H1 (cell line): Measurements from ENCODE around the gene OPCML. TPM values are rescaled to one million over a fixed set of nuclear protein-coding genes. Genes with fewer than 3 reads are reported as not detected.

Experiments used
- CTCF ChIA-PET: fragments of 300-600 bp; sonication (Branson Sonifier 250); formaldehyde crosslinking; loops from one replicate; lab custom pipeline; 2021; ENCODE audit not compliant: partially characterized antibody; lab: Charles Lee
- POLR2A ChIA-PET: fragments of 300-600 bp; sonication (Branson Sonifier 250); formaldehyde crosslinking; loops from one replicate; lab custom pipeline; 2021; ENCODE audit warnings: inconsistent platforms; ENCODE audit not compliant: partially characterized antibody; lab: Charles Lee
- DNase-seq, 2 experiments: peaks; one replicate each; pipeline versions ENCODE4 v3.0.0 to v3.0.0-alpha.2; 2010 to 2022; ENCODE audit warnings: low spot score in 2 of 2, low read depth in 1 of 2, mixed read lengths in 1 of 2
- FAIRE-seq: peaks from 2 replicates; lab custom pipeline; 2011; peaks lifted over from hg19 to GRCh38; lab: Jason Lieb, UNC
- H2AFZ ChIP-seq: 2 replicates; pipeline ENCODE4 v1.8.1; 2012; ENCODE audit warnings: low read length, inconsistent platforms
- H2AK5ac ChIP-seq: 2 replicates; pipeline ENCODE4 v1.6.1; 2013; ENCODE audit warnings: low read depth, low read length
- H2BK120ac ChIP-seq: replicated peaks from 2 replicates; pipeline ENCODE3; 2013; ENCODE audit warnings: low read depth, low read length, inconsistent platforms
- H2BK12ac ChIP-seq: 2 replicates; pipeline ENCODE4 v1.6.1; 2013; ENCODE audit warnings: low read depth, low read length
- H2BK15ac ChIP-seq: 2 replicates; pipeline ENCODE4 v1.6.1; 2013; ENCODE audit warnings: low read length
- H2BK20ac ChIP-seq: 2 replicates; pipeline ENCODE4 v1.6.1; 2013; ENCODE audit warnings: low read length
- H2BK5ac ChIP-seq: 2 replicates; pipeline ENCODE4 v1.6.1; 2013; ENCODE audit warnings: low read depth, low read length
- H3K14ac ChIP-seq: 2 replicates; pipeline ENCODE4 v1.6.1; 2013; ENCODE audit warnings: inconsistent platforms; ENCODE audit not compliant: insufficient read length
- H3K18ac ChIP-seq: 2 replicates; pipeline ENCODE4 v1.6.1; 2013; ENCODE audit warnings: low read length; ENCODE audit errors: extremely low read depth
- H3K23ac ChIP-seq: 2 replicates; pipeline ENCODE4 v1.6.1; 2013; ENCODE audit warnings: inconsistent platforms; ENCODE audit not compliant: insufficient read length
- H3K23me2 ChIP-seq: 2 replicates; pipeline ENCODE4 v1.6.1; 2013; ENCODE audit warnings: low read depth, low read length
- H3K27ac ChIP-seq: 2 replicates; pipeline ENCODE4 v1.6.1; 2011; ENCODE audit warnings: low read depth, low read length, inconsistent platforms
- H3K27me3 ChIP-seq, 4 experiments: replicated peaks in 1 of 4; 1 replicate in 1 of 4; 2 replicates in 3 of 4; pipeline versions ENCODE4 v1.6.1 to v1.8.1; 2011 to 2013; ENCODE audit warnings: low read length in 3 of 4, mild to moderate bottlenecking in 3 of 4, inconsistent platforms in 2 of 4, mixed read lengths in 2 of 4, moderate library complexity in 1 of 4; ENCODE audit not compliant: control insufficient read depth in 3 of 4, insufficient read depth in 3 of 4; ENCODE audit errors: extremely low read depth in 1 of 4
- H3K36me3 ChIP-seq, 4 experiments: 2 replicates each; pipeline versions ENCODE4 v1.6.1 to v1.8.1; 2011 to 2013; ENCODE audit warnings: mild to moderate bottlenecking in 4 of 4, low read length in 3 of 4, moderate library complexity in 2 of 4, control low read depth in 1 of 4, inconsistent platforms in 1 of 4; ENCODE audit not compliant: insufficient read depth in 4 of 4, control insufficient read depth in 2 of 4
- H3K4ac ChIP-seq: replicated peaks from 2 replicates; pipeline ENCODE3; 2013; ENCODE audit warnings: low read length, low read depth, mixed read lengths, inconsistent platforms; ENCODE audit not compliant: insufficient read length
- H3K4me1 ChIP-seq, 4 experiments: replicated peaks in 1 of 4; 1 replicate in 1 of 4; 2 replicates in 3 of 4; pipeline versions ENCODE4 v1.6.1 to v1.8.1; 2011 to 2013; ENCODE audit warnings: low read length in 3 of 4, inconsistent platforms in 2 of 4, mixed read lengths in 1 of 4; ENCODE audit not compliant: insufficient read depth in 4 of 4, control insufficient read depth in 3 of 4
- H3K4me2 ChIP-seq, 2 experiments: 2 replicates each; pipeline versions ENCODE4 v1.6.1 to v1.8.1; 2011 to 2013; ENCODE audit warnings: low read depth in 2 of 2, low read length in 2 of 2, control low read depth in 1 of 2, inconsistent platforms in 1 of 2, mild to moderate bottlenecking in 1 of 2; ENCODE audit not compliant: insufficient read depth in 1 of 2
- H3K4me3 ChIP-seq, 4 experiments: fragments of 200-600, 300-600 bp in 1 of 4; sonication (generic), shearing (Covaris generic), sonication (Bioruptor Twin) in 1 of 4; 2 replicates each; pipeline versions ENCODE4 v1.5.1 to v1.8.1; 2011 to 2016; ENCODE audit warnings: low read length in 4 of 4, low read depth in 3 of 4, control low read depth in 2 of 4, inconsistent platforms in 2 of 4, mild to moderate bottlenecking in 2 of 4, mixed read lengths in 1 of 4, moderate library complexity in 1 of 4; ENCODE audit not compliant: insufficient read depth in 2 of 4; ENCODE audit errors: extremely low read depth in 1 of 4
- H3K56ac ChIP-seq: replicated peaks from 2 replicates; pipeline ENCODE3; 2013; ENCODE audit warnings: low read depth, mild to moderate bottlenecking, mixed read lengths, low read length, inconsistent platforms; ENCODE audit not compliant: insufficient read length
- H3K79me1 ChIP-seq: 2 replicates; pipeline ENCODE4 v1.6.1; 2013; ENCODE audit warnings: low read depth, low read length, control low read depth
- H3K79me2 ChIP-seq, 2 experiments: 2 replicates each; pipeline versions ENCODE4 v1.6.1 to v1.8.1; 2012 to 2013; ENCODE audit warnings: low read length in 2 of 2, mild to moderate bottlenecking in 2 of 2, inconsistent platforms in 1 of 2; ENCODE audit not compliant: insufficient read depth in 2 of 2, control insufficient read depth in 1 of 2
- H3K9ac ChIP-seq, 4 experiments: replicated peaks in 1 of 4; 1 replicate in 1 of 4; 2 replicates in 3 of 4; pipeline versions ENCODE4 v1.6.1 to v1.8.1; 2011 to 2013; ENCODE audit warnings: low read depth in 3 of 4, low read length in 3 of 4, control low read depth in 2 of 4, mild to moderate bottlenecking in 2 of 4, moderate library complexity in 2 of 4, inconsistent platforms in 1 of 4; ENCODE audit errors: extremely low read depth in 1 of 4
- H3K9me3 ChIP-seq, 2 experiments: 2 replicates each; pipeline versions ENCODE4 v1.6.1 to v1.8.1; 2012 to 2013; ENCODE audit warnings: mild to moderate bottlenecking in 2 of 2, moderate library complexity in 2 of 2, control low read depth in 1 of 2, inconsistent platforms in 1 of 2, low read depth in 1 of 2, low read length in 1 of 2, mixed read lengths in 1 of 2; ENCODE audit not compliant: insufficient read depth in 2 of 2
- H4K20me1 ChIP-seq, 2 experiments: replicated peaks in 1 of 2; 2 replicates each; pipeline versions ENCODE3 to v1.8.1; 2011 to 2013; ENCODE audit warnings: inconsistent platforms in 2 of 2, low read length in 2 of 2, mild to moderate bottlenecking in 1 of 2; ENCODE audit not compliant: insufficient read depth in 2 of 2, control insufficient read depth in 1 of 2
- H4K5ac ChIP-seq: 2 replicates; pipeline ENCODE4 v1.6.1; 2013; ENCODE audit warnings: low read length, low read depth, mixed read lengths, inconsistent platforms; ENCODE audit not compliant: insufficient read length
- H4K8ac ChIP-seq: 2 replicates; pipeline ENCODE4 v1.8.0; 2013; ENCODE audit warnings: mild to moderate bottlenecking, moderate library complexity, low read length, inconsistent platforms; ENCODE audit not compliant: insufficient read depth; ENCODE audit errors: extremely low read depth
- H4K91ac ChIP-seq: replicated peaks from 2 replicates; pipeline ENCODE3; 2013; ENCODE audit warnings: low read length, mixed read lengths, inconsistent platforms; ENCODE audit not compliant: insufficient read length
- CBX8 ChIP-seq: fragments of 300-800, 300-1000 bp; sonication (generic); IDR thresholded peaks from 2 replicates; pipeline ENCODE4 v1.7.1; 2016; ENCODE audit warnings: low read depth, low read length, borderline replicate concordance
- CHD1 ChIP-seq: IDR thresholded peaks from 2 replicates; pipeline ENCODE4 v1.6.1; 2012; ENCODE audit warnings: low read depth, low read length, improper control_type of control experiment
- EZH2 ChIP-seq: fragments of 200-600 bp; sonication (generic); IDR thresholded peaks from 2 replicates; pipeline ENCODE4 v1.7.1; 2012; ENCODE audit warnings: low read depth, mild to moderate bottlenecking, moderate library complexity, low read length, inconsistent platforms; ENCODE audit not compliant: severe bottlenecking
- FOSL1 ChIP-seq: IDR thresholded peaks from 2 replicates; pipeline ENCODE4 v1.6.1; 2011; ENCODE audit warnings: mild to moderate bottlenecking, low read depth, low read length, moderate library complexity; ENCODE audit not compliant: insufficient read depth
- TAF7 ChIP-seq: optimal IDR thresholded peaks from 2 replicates; pipeline ENCODE3; 2011; ENCODE audit warnings: low read depth, mild to moderate bottlenecking, inconsistent platforms, low read length, moderate library complexity, borderline replicate concordance
- ZNF274 ChIP-seq: IDR thresholded peaks from 2 replicates; pipeline ENCODE4 v1.7.0; 2012; ENCODE audit warnings: low read length, borderline replicate concordance; ENCODE audit errors: extremely low read depth
- WGBS, 2 experiments: shearing (Covaris generic) in 1 of 2; methylation state at CpG; one replicate each; pipeline versions ENCODE4 v1.1.6 to v1.1.7; 2013 to 2015; ENCODE audit warnings: low lambda C conversion rate in 2 of 2, mixed read lengths in 2 of 2, inconsistent platforms in 1 of 2, low coverage in 1 of 2, missing lambda C conversion rate in 1 of 2; ENCODE audit not compliant: insufficient replicate concordance in 2 of 2, insufficient coverage in 1 of 2, insufficient read length in 1 of 2; ENCODE audit errors: extremely low coverage in 1 of 2, missing lambda C conversion rate in 1 of 2; 5-methylcytosine and 5-hydroxymethylcytosine counted together
- polyA plus RNA-seq, 7 experiments: library from polyadenylated mRNA; depleted of rRNA in 3 of 7; stranded (reverse) in 5 of 7; unstranded in 2 of 7; fragments of >200 nt in 5 of 7; fragments of 200-250 nt in 2 of 7; gene quantifications; 1 replicate in 5 of 7; 2 replicates in 1 of 7; 4 replicates in 1 of 7; pipeline versions ENCODE4 v1.2.1 to v1.2.3, GENCODE V29; 2011 to 2013; ENCODE audit warnings: missing spikeins in 2 of 7, mixed read lengths in 2 of 7
- total RNA-seq: library from RNA; stranded (reverse); fragmentation: NEBNext Ultra II Directional; extraction: Animal tissue kit (Norgen Biotek cat#: 25700); gene quantifications from 2 replicates; pipeline ENCODE4 v1.2.1, GENCODE V29; 2021

The OPCML gene
- total and polyA plus RNA-seq, 2 of the 8 experiments (the other 6 are each of a cell fraction or from before 2014, with no cell fraction given) = 2.3 to 3.1 TPM

DNA sequence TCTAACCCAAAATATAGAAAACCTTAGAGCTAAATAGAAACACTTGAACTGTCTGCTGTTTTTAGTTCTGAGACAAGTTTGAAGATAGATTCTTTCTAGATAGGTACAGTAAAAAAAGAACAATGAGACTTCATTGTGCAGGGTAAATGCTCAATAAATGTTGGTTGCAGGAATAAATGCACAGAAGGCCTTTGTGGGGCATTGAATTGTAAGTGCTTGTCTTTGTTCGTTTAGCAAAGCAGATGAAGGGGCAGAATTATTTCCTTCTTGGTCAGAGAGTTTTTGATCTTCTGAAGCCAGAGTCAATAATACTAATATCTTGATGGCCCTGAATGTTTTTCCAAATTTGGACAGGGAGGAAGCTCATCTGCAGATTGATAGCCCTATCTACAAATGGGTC lies 340.4 kb downstream of the OPCML start:
- Histone ChIP-seq H3K56ac (no peak overlapping the region), H2BK5ac (no peak overlapping the region), H3K36me3 (no peaks in the 10 kb centered on the region), H3K18ac (no peak overlapping the region), H3K23ac (no peak overlapping the region), H3K9me3 (no peaks in the 10 kb centered on the region), H3K4me3 (no peak overlapping the region), H2BK120ac (no peak overlapping the region), H2BK12ac (no peak overlapping the region), H3K79me2 (no peaks in the 10 kb centered on the region), H3K27me3 (no peaks in the 10 kb centered on the region), H3K27ac (no peak overlapping the region), H2AFZ (no peak overlapping the region), H3K23me2 (no peaks in the 10 kb centered on the region), H3K4me1 (no peaks in the 10 kb centered on the region), H2BK15ac (no peak overlapping the region), H4K20me1 (no peaks in the 10 kb centered on the region), H2BK20ac (no peak overlapping the region), H4K5ac (no peak overlapping the region), H2AK5ac (no peak overlapping the region), H3K9ac (no peak overlapping the region), H4K8ac (no peak overlapping the region), H3K4me2 (no peak overlapping the region), H3K14ac (no peak overlapping the region), H3K4ac (no peak overlapping the region), H4K91ac (no peak overlapping the region), H3K79me1 (no peaks in the 10 kb centered on the region)
- POLR2A ChIA-PET = no interaction called here
- DNase-seq (no peak), FAIRE-seq (no peak)
- WGBS, 2 experiments = 90% methylated on average over 1 of the region's 1 CpG; no CpG with 5 or more reads in 1 of the 2 experiments
- CTCF ChIA-PET = no interaction called here
- no peak for TF ChIP-seq FOSL1
- no peak for TF ChIP-seq TAF7
- TF ChIP-seq CHD1 = no peak
- no peak for TF ChIP-seq EZH2
- no peak for TF ChIP-seq CBX8
- no peak for TF ChIP-seq ZNF274
